HG02623 (cell line): ENCODE results near the gene SLCO3A1.
A peak's percentile ranks its signal among the peaks of the same experiment; 100 is the strongest.

Experiments
- ATAC-seq: cut with Tn5 transposase; IDR thresholded peaks from one replicate; pipeline ENCODE4 v1.9.1; 2021; ENCODE audit warnings: moderate library complexity; ENCODE audit not compliant: unreplicated experiment

SLCO3A1 gene

GRCh38 chr15:91853511-91853947 lies at the start of gene SLCO3A1:
Gene SLCO3A1, plus strand, starts transcription at chr15:91853708.
- ATAC-seq, result peak; percentile 6

- ATAC-seq, result no peak
Observed at GRCh38 chr15:91807122-91807521, 46.4 kb upstream of the SLCO3A1 start.

GRCh38 chr15:91813924-91814323 lies 39.6 kb upstream of the SLCO3A1 start:
- no peak for ATAC-seq

GRCh38 chr15:91816942-91817341 lies 36.6 kb upstream of the SLCO3A1 start:
- no peak for ATAC-seq

- no peak for ATAC-seq
Observed at GRCh38 chr15:91821458-91821857, 32.0 kb upstream of the SLCO3A1 start.

DNA sequence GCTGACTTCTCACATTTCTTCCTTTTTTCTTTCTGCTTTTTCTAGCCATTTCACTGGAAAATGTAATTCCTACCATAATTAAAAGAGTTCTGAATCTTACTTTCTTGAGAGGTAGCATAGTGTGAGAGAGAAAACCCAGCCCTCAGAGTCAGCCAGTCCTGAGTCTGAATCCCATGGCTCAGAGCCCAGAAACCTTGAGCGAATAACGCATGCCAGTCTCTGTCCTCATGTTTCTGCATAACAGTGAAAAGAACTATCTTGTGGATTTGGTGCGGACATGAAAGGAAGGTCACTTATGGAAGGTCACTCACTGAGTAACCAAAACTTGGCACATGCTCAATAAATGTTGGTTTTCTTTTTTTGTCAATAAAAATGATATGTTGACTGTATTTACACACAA lies 29.3 kb upstream of the SLCO3A1 start:
- ATAC-seq, result no peak

GRCh38 chr15:91826443-91826842 lies 27.1 kb upstream of the SLCO3A1 start:
- ATAC-seq, result no peak

- no peak for ATAC-seq
Observed at GRCh38 chr15:91833056-91833455, 20.5 kb upstream of the SLCO3A1 start.

GRCh38 chr15:91839867-91840266 lies 13.6 kb upstream of the SLCO3A1 start:
- ATAC-seq, result no peak

GRCh38 chr15:91841861-91842260 lies 11.6 kb upstream of the SLCO3A1 start:
- no peak for ATAC-seq

- no peak for ATAC-seq
Observed at GRCh38 chr15:91844341-91844740, 9.2 kb upstream of the SLCO3A1 start.

GRCh38 chr15:91844928-91845327 lies 8.6 kb upstream of the SLCO3A1 start:
- no peak for ATAC-seq

GRCh38 chr15:91845720-91846119 lies 7.8 kb upstream of the SLCO3A1 start:
- no peak for ATAC-seq

- ATAC-seq, result no peak
Observed at GRCh38 chr15:91849180-91849579, 4.3 kb upstream of the SLCO3A1 start.

- ATAC-seq, result no peak
Observed at GRCh38 chr15:91849749-91850161, 3.8 kb upstream of the SLCO3A1 start.

GRCh38 chr15:91852741-91853510 lies 582 bp upstream of the SLCO3A1 start:
- peak; percentile 49 for ATAC-seq

DNA sequence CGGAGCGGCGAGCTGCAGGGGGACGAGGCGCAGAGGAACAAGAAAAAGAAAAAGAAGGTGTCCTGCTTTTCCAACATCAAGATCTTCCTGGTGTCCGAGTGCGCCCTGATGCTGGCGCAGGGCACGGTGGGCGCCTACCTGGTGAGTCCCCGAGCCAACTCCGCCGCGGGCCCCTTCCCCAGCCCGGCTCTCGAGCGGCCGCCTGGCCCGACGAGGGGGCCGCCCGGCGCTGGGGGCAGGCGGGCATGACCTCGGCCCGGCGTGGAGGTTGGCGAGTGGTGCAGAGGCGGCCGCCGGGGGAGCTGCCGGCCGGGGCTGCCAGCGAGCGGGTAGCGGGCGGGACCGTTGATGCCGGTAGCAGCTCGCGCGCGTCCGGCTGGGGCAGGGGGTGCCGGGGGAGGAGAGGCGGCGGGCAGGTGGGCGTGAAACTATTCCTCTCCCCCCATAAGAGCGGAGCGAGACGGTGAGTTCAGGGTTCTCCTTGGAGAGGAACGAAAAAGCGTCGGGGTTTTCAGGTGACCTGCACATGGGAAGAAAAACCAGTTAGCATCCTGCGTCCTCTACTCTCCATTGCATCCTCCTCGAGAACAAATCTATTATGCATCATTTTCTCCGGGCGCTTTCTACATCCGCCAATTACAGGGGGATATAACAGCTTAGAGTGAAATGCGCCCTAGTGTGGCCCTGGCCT lies 585 bp downstream of the SLCO3A1 start:
- no peak for ATAC-seq

DNA sequence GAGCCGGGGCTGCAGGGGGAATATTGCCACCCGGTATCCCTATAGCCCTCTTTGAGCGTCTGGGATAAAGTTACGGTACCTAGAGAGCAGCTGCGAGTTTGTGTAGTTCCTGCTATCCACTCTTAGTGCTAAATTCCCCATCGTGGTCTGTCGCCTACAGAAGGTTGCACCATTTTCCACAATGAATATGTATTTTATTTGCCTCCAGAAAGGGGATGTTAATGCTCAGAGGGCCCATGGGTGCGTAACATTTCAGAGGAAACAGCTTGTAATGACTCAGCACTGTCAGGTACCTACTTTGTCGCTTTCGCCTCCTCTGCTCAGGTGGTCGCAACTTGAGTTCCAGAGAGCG lies 1.1 kb downstream of the SLCO3A1 start:
- ATAC-seq, result no peak

GRCh38 chr15:91855241-91855640 lies 1.7 kb downstream of the SLCO3A1 start:
- ATAC-seq, result no peak

- ATAC-seq, result no peak
Observed at GRCh38 chr15:91855684-91856489, 2.4 kb downstream of the SLCO3A1 start.

- ATAC-seq, result no peak
Observed at GRCh38 chr15:91857224-91857585, 3.7 kb downstream of the SLCO3A1 start.

DNA sequence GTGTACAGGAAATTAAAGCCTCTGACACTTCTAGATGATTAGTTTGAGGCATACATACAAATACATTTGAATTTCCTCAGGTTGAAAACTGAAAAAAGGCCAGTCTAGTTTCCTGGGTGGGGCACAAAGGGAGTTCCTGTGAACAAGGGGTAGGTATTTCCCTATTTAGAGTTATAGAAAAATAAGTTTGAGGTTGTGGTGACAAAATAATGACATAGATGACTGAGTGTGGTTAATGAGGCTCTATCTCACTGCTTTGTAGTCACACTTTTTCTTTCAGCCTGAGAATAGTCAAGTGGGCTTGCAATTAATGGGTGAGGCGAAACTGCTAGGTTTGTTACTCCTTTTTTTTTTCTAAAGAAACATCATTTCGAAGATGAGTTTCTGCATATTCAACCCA lies 4.3 kb downstream of the SLCO3A1 start:
- ATAC-seq, result peak; percentile 35
